ENCODE measurements around the gene EYA3.
A peak's percentile ranks its signal among the peaks of the same experiment; 100 is the strongest.

EYA3 gene

GRCh38 chr1:28104866-28105467 lies 16.6 kb upstream of the EYA3 start:
- H3K27ac ChIP-seq = no peak overlapping the region
- ChIA-PET CTCF (interaction anchor here (1.5 kb wide), 1 partner anchor 14 kb away, joined by 4 read pairs; no protein-coding TSS in a partner anchor), POLR2A (ENCODE audit: low non-redundant PET) (no interaction called here)
- DNase-seq (ENCODE audit: low spot score) = peak; percentile 35
- TF ChIP-seq, protein P1, sequence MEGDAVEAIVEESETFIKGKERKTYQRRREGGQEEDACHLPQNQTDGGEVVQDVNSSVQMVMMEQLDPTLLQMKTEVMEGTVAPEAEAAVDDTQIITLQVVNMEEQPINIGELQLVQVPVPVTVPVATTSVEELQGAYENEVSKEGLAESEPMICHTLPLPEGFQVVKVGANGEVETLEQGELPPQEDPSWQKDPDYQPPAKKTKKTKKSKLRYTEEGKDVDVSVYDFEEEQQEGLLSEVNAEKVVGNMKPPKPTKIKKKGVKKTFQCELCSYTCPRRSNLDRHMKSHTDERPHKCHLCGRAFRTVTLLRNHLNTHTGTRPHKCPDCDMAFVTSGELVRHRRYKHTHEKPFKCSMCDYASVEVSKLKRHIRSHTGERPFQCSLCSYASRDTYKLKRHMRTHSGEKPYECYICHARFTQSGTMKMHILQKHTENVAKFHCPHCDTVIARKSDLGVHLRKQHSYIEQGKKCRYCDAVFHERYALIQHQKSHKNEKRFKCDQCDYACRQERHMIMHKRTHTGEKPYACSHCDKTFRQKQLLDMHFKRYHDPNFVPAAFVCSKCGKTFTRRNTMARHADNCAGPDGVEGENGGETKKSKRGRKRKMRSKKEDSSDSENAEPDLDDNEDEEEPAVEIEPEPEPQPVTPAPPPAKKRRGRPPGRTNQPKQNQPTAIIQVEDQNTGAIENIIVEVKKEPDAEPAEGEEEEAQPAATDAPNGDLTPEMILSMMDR (conservative IDR thresholded peaks at IDR 0.05; ENCODE audit: low read depth) = no peak

DNA sequence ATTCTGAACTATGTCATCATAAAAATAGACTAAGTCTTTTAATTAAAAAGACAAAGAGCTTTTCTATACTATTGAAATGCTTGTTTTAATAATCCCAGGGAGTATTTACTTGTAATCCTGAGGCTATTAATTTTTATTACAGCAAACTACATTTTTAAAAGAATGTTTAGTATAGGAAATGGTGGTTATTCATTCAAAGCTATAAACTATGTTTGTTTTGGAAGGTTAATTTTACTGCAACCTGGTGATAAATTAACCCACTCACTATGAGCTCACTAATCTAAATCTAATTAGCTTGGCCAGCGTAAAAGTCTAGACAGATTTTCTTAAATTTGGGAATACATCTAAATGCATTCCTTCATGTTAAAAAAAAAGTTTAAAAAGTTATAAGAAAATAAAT lies 13.8 kb upstream of the EYA3 start:
- no peak for DNase-seq (ENCODE audit: low spot score)
- ChIA-PET POLR2A (ENCODE audit: low non-redundant PET) (no interaction called here), CTCF (interaction anchor here (0.7 kb wide), 1 partner anchor 1317 kb away, joined by 6 read pairs; no protein-coding TSS in a partner anchor)
- no peak overlapping the region for H3K27ac ChIP-seq
- TF ChIP-seq, protein P1 (conservative IDR thresholded peaks at IDR 0.05; ENCODE audit: low read depth) = no peak

- TF ChIP-seq, protein P1 (conservative IDR thresholded peaks at IDR 0.05; ENCODE audit: low read depth) = no peak
- H3K27ac ChIP-seq = no peak overlapping the region
- CTCF ChIA-PET = no interaction called here
- DNase-seq (ENCODE audit: low spot score) = no peak
- POLR2A ChIA-PET (ENCODE audit: low non-redundant PET) = no interaction called here
Observed at GRCh38 chr1:28099050-28099769, 10.8 kb upstream of the EYA3 start.

- CTCF ChIA-PET = no interaction called here
- POLR2A ChIA-PET (ENCODE audit: low non-redundant PET) = no interaction called here
- H3K27ac ChIP-seq = no peak overlapping the region
- DNase-seq (ENCODE audit: low spot score) = no peak
- TF ChIP-seq, protein P1 (conservative IDR thresholded peaks at IDR 0.05; ENCODE audit: low read depth) = no peak
Observed at GRCh38 chr1:28097100-28097472, 8.7 kb upstream of the EYA3 start.

GRCh38 chr1:28096210-28097099 lies 8.0 kb upstream of the EYA3 start:
- no peak for DNase-seq (ENCODE audit: low spot score)
- ChIA-PET POLR2A (ENCODE audit: low non-redundant PET) (no interaction called here), CTCF (interaction anchor here (0.7 to 1.0 kb wide), 2 partner anchors 11 to 452 kb away, joined by 3 to 4 read pairs; no protein-coding TSS in a partner anchor)
- H3K27ac ChIP-seq = no peak overlapping the region
- TF ChIP-seq, protein P1 (conservative IDR thresholded peaks at IDR 0.05; ENCODE audit: low read depth) = no peak
